ENCODE results near the gene GJC1.

DNA sequence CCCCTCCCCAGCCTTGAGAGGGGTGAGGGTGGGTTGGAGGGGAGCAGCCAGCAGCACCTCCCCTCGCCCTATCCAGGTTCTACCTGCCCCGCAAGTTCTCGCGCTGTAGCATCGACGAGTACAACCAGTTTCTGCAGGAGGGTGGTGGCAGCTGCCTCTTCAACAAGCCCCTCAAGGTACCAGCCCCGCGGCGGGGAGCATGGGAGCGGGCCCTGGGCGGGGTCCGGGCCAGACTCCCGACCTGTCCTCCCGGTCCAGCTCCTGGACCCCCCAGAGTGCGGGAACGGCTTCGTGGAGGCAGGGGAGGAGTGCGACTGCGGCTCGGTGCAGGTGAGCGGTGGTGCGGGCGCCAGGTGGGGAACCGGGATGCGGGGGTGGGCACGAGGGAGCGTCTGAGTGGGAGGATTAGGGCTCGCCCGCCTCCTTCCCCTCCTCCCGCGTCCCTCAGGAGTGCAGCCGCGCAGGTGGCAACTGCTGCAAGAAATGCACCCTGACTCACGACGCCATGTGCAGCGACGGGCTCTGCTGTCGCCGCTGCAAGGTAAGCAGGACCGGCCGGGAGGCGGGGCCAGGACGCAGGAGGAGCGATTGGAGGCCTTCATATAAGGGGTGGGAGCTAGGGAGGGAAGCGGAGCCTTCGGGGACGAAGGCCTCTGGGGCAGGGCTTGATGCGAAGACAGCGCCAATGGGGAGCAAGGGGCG is 54.8 kb downstream of the GJC1 start:
- TF ChIP-seq, protein P1, sequence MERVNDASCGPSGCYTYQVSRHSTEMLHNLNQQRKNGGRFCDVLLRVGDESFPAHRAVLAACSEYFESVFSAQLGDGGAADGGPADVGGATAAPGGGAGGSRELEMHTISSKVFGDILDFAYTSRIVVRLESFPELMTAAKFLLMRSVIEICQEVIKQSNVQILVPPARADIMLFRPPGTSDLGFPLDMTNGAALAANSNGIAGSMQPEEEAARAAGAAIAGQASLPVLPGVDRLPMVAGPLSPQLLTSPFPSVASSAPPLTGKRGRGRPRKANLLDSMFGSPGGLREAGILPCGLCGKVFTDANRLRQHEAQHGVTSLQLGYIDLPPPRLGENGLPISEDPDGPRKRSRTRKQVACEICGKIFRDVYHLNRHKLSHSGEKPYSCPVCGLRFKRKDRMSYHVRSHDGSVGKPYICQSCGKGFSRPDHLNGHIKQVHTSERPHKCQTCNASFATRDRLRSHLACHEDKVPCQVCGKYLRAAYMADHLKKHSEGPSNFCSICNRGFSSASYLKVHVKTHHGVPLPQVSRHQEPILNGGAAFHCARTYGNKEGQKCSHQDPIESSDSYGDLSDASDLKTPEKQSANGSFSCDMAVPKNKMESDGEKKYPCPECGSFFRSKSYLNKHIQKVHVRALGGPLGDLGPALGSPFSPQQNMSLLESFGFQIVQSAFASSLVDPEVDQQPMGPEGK (CRISPR knock-in tag; IDR thresholded peaks at IDR 0.05; ENCODE audit: borderline replicate concordance) = no peak
- TF ChIP-seq CSRNP3 (CRISPR knock-in tag; IDR thresholded peaks at IDR 0.05) (no peak), ZC3H10 (CRISPR knock-in tag; IDR thresholded peaks at IDR 0.05) (no peak)

All from SK-N-SH treated with all-trans-retinoic acid at 6 μM for 48 hours (cell line).